Activated naive CD4-positive, alpha-beta T cell treated with anti-CD3 and anti-CD28 coated beads, Interleukin-2, amount 50 U/mL, for 24 hours (primary cell): ENCODE measurements around the gene MOCS2.
"Not testable (repeated sequence)": the region's sequence is repeated elsewhere in the genome, so short reads cannot be mapped to it uniquely, and the experiment has no call there.

Experiments used
- H3K27ac Mint-ChIP-seq: one replicate; pipeline ENCODE4 v1.8.0; 2021; ENCODE audit warnings: mild to moderate bottlenecking, mixed read lengths
- H3K27me3 Mint-ChIP-seq: one replicate; pipeline ENCODE4 v1.8.0; 2021; ENCODE audit warnings: mixed read lengths
- H3K36me3 Mint-ChIP-seq: one replicate; pipeline ENCODE4 v1.8.0; 2021; ENCODE audit warnings: mixed read lengths
- H3K4me1 Mint-ChIP-seq: one replicate; pipeline ENCODE4 v1.8.0; 2021; ENCODE audit warnings: mixed read lengths
- H3K4me3 Mint-ChIP-seq: one replicate; pipeline ENCODE4 v1.8.0; 2021; ENCODE audit warnings: mild to moderate bottlenecking, mixed read lengths
- H3K9me3 Mint-ChIP-seq: one replicate; pipeline ENCODE4 v1.8.0; 2021; ENCODE audit warnings: mixed read lengths

Gene MOCS2

GRCh38 chr5:53109443-53110127 lies at the start of gene MOCS2:
Gene MOCS2, minus strand, starts transcription at chr5:53109757. Its CDS starts 2,583 bp downstream, at chr5:53107174.
- Mint-ChIP-seq H3K4me1 (peaks cover 59% of the 10 kb centered on the region), H3K36me3 (peaks cover 11% of the 10 kb centered on the region), H3K4me3 (peak within 1 kb of the TSS; percentile 97), H3K9me3 (no peaks in the 10 kb centered on the region), H3K27me3 (no peaks in the 10 kb centered on the region), H3K27ac (peak within 1 kb of the TSS; percentile 95)

GRCh38 chr5:53151713-53152458 lies 42.3 kb upstream of the MOCS2 start:
- peaks cover 5% of the 10 kb centered on the region for H3K9me3 Mint-ChIP-seq
- peaks cover 2% of the 10 kb centered on the region for H3K27me3 Mint-ChIP-seq
- H3K4me1 Mint-ChIP-seq, result no peaks in the 10 kb centered on the region
- H3K4me3 Mint-ChIP-seq, result no peak overlapping the region
- no peaks in the 10 kb centered on the region for H3K36me3 Mint-ChIP-seq
- no peak overlapping the region for H3K27ac Mint-ChIP-seq

GRCh38 chr5:53133020-53133419 lies 23.5 kb upstream of the MOCS2 start:
- Mint-ChIP-seq H3K4me3 (no peak overlapping the region), H3K27ac (no peak overlapping the region), H3K4me1 (no peaks in the 10 kb centered on the region), H3K9me3 (no peaks in the 10 kb centered on the region), H3K27me3 (no peaks in the 10 kb centered on the region), H3K36me3 (no peaks in the 10 kb centered on the region)

- Mint-ChIP-seq H3K36me3 (no peaks in the 10 kb centered on the region), H3K27ac (no peak overlapping the region), H3K9me3 (no peaks in the 10 kb centered on the region), H3K4me3 (no peak overlapping the region), H3K27me3 (no peaks in the 10 kb centered on the region), H3K4me1 (no peaks in the 10 kb centered on the region)
These were observed 20.7 kb upstream of the MOCS2 start for GRCh38 chr5:53130266-53130665.

- H3K4me3 Mint-ChIP-seq, result no peak overlapping the region
- no peaks in the 10 kb centered on the region for H3K9me3 Mint-ChIP-seq
- no peaks in the 10 kb centered on the region for H3K36me3 Mint-ChIP-seq
- no peak overlapping the region for H3K27ac Mint-ChIP-seq
- H3K27me3 Mint-ChIP-seq, result no peaks in the 10 kb centered on the region
- no peaks in the 10 kb centered on the region for H3K4me1 Mint-ChIP-seq
These were observed 18.9 kb upstream of the MOCS2 start for GRCh38 chr5:53128481-53128880.

- Mint-ChIP-seq H3K4me1 (no peaks in the 10 kb centered on the region), H3K4me3 (no peak overlapping the region), H3K36me3 (no peaks in the 10 kb centered on the region), H3K27ac (no peak overlapping the region), H3K9me3 (no peaks in the 10 kb centered on the region), H3K27me3 (no peaks in the 10 kb centered on the region)
These were observed 17.6 kb upstream of the MOCS2 start for GRCh38 chr5:53127107-53127506.

GRCh38 chr5:53126521-53126920 lies 17.0 kb upstream of the MOCS2 start:
- no peaks in the 10 kb centered on the region for H3K36me3 Mint-ChIP-seq

GRCh38 chr5:53123702-53124101 lies 14.1 kb upstream of the MOCS2 start:
- Mint-ChIP-seq H3K36me3 (no peaks in the 10 kb centered on the region), H3K27ac (no peak overlapping the region)

More at GRCh38 chr5:53126521-53126920, 17.0 kb upstream of the MOCS2 start:
- no peak overlapping the region for H3K27ac Mint-ChIP-seq
- H3K4me1 Mint-ChIP-seq, result no peaks in the 10 kb centered on the region
- no peaks in the 10 kb centered on the region for H3K9me3 Mint-ChIP-seq
- H3K4me3 Mint-ChIP-seq, result no peak overlapping the region
- H3K27me3 Mint-ChIP-seq, result no peaks in the 10 kb centered on the region

GRCh38 chr5:53120165-53120564 lies 10.6 kb upstream of the MOCS2 start:
- no peak overlapping the region for H3K4me3 Mint-ChIP-seq
- H3K27ac Mint-ChIP-seq, result no peak overlapping the region
- H3K27me3 Mint-ChIP-seq, result no peaks in the 10 kb centered on the region
- no peaks in the 10 kb centered on the region for H3K4me1 Mint-ChIP-seq
- no peaks in the 10 kb centered on the region for H3K36me3 Mint-ChIP-seq
- H3K9me3 Mint-ChIP-seq, result no peaks in the 10 kb centered on the region

More at GRCh38 chr5:53123702-53124101, 14.1 kb upstream of the MOCS2 start:
- Mint-ChIP-seq H3K9me3 (no peaks in the 10 kb centered on the region), H3K4me3 (no peak overlapping the region), H3K27me3 (no peaks in the 10 kb centered on the region), H3K4me1 (no peaks in the 10 kb centered on the region)

GRCh38 chr5:53118879-53119278 lies 9.3 kb upstream of the MOCS2 start:
- H3K9me3 Mint-ChIP-seq, result no peaks in the 10 kb centered on the region
- H3K27ac Mint-ChIP-seq, result peak overlapping the region; percentile 8
- peaks cover 1% of the 10 kb centered on the region for H3K36me3 Mint-ChIP-seq
- H3K27me3 Mint-ChIP-seq, result no peaks in the 10 kb centered on the region
- no peak overlapping the region for H3K4me3 Mint-ChIP-seq
- H3K4me1 Mint-ChIP-seq, result no peaks in the 10 kb centered on the region

GRCh38 chr5:53116597-53116996 lies 7.0 kb upstream of the MOCS2 start:
- H3K27ac Mint-ChIP-seq, result no peak overlapping the region

GRCh38 chr5:53114988-53115387 lies 5.4 kb upstream of the MOCS2 start:
- Mint-ChIP-seq H3K4me3 (no peak overlapping the region), H3K36me3 (peaks cover 1% of the 10 kb centered on the region), H3K27ac (no peak overlapping the region), H3K4me1 (peaks cover 13% of the 10 kb centered on the region), H3K9me3 (no peaks in the 10 kb centered on the region), H3K27me3 (no peaks in the 10 kb centered on the region)

More at GRCh38 chr5:53116597-53116996, 7.0 kb upstream of the MOCS2 start:
- Mint-ChIP-seq H3K4me3 (no peak overlapping the region), H3K9me3 (no peaks in the 10 kb centered on the region), H3K27me3 (no peaks in the 10 kb centered on the region), H3K4me1 (no peaks in the 10 kb centered on the region), H3K36me3 (peaks cover 1% of the 10 kb centered on the region)

- Mint-ChIP-seq H3K27ac (no peak overlapping the region), H3K9me3 (no peaks in the 10 kb centered on the region), H3K36me3 (peaks cover 1% of the 10 kb centered on the region), H3K4me3 (no peak overlapping the region), H3K4me1 (peaks cover 18% of the 10 kb centered on the region), H3K27me3 (no peaks in the 10 kb centered on the region)
These were observed 4.4 kb upstream of the MOCS2 start for GRCh38 chr5:53113947-53114346.

- no peaks in the 10 kb centered on the region for H3K9me3 Mint-ChIP-seq
- H3K36me3 Mint-ChIP-seq, result peaks cover 1% of the 10 kb centered on the region
- no peak overlapping the region for H3K4me3 Mint-ChIP-seq
- no peaks in the 10 kb centered on the region for H3K27me3 Mint-ChIP-seq
- peaks cover 26% of the 10 kb centered on the region for H3K4me1 Mint-ChIP-seq
- no peak overlapping the region for H3K27ac Mint-ChIP-seq
These were observed 3.4 kb upstream of the MOCS2 start for GRCh38 chr5:53112909-53113308.

- H3K27me3 Mint-ChIP-seq, H3K4me3 Mint-ChIP-seq, H3K27ac Mint-ChIP-seq, H3K9me3 Mint-ChIP-seq, H3K36me3 Mint-ChIP-seq: not testable (repeated sequence)
- peaks cover 32% of the 10 kb centered on the region for H3K4me1 Mint-ChIP-seq
These were observed 2.8 kb upstream of the MOCS2 start for GRCh38 chr5:53112307-53112706.

- Mint-ChIP-seq H3K4me3 (peak overlapping the region; percentile 19), H3K27ac (no peak overlapping the region), H3K9me3 (no peaks in the 10 kb centered on the region), H3K27me3 (no peaks in the 10 kb centered on the region), H3K4me1 (peaks cover 44% of the 10 kb centered on the region), H3K36me3 (peaks cover 3% of the 10 kb centered on the region)
These were observed 1.6 kb upstream of the MOCS2 start for GRCh38 chr5:53111139-53111538.
